Endometrial microvascular endothelial cells (primary cell): ENCODE measurements around the gene PPM1K. TPM values are rescaled to one million over a fixed set of nuclear protein-coding genes. Genes with fewer than 3 reads are reported as not detected.

Source experiments
- in situ Hi-C: cut with HindIII; loops from 2 replicates; pipeline ENCODE4 v1.10.0; 2017; ENCODE audit warnings: low sequenced_read_pairs, low pct_unique_long_range_greater_than_20kb; ENCODE audit errors: inconsistent ontology term
- total RNA-seq: library from RNA; depleted of rRNA; stranded (reverse); fragments of >200 nt; gene quantifications from one replicate; pipeline ENCODE4 v1.2.3, GENCODE V29; 2015; ENCODE audit errors: inconsistent ontology term

Gene PPM1K
- total RNA-seq, 1 donor from 2014 or later, result 4.6 TPM

GRCh38 chr4:88280228-88280795 lies 4.0 kb downstream of the PPM1K start:
- in situ Hi-C loops, result no loop called here

- in situ Hi-C loops, result no loop called here
These were observed 6.6 kb downstream of the PPM1K start for GRCh38 chr4:88277711-88278225.

- in situ Hi-C loops, result no loop called here
These were observed 7.2 kb downstream of the PPM1K start for GRCh38 chr4:88276952-88277710.

- in situ Hi-C loops, result no loop called here
These were observed 8.3 kb downstream of the PPM1K start for GRCh38 chr4:88275949-88276515.

GRCh38 chr4:88275516-88275915 lies 8.8 kb downstream of the PPM1K start:
- in situ Hi-C loops, result no loop called here

- in situ Hi-C loops, result no loop called here
These were observed 15.4 kb downstream of the PPM1K start for GRCh38 chr4:88268913-88269312.

- in situ Hi-C loops, result no loop called here
These were observed 20.0 kb downstream of the PPM1K start for GRCh38 chr4:88264336-88264735.

GRCh38 chr4:88257726-88258125 lies 26.6 kb downstream of the PPM1K start:
- in situ Hi-C loops, result no loop called here

- in situ Hi-C loops, result no loop called here
These were observed 29.2 kb downstream of the PPM1K start for GRCh38 chr4:88255111-88255510.

GRCh38 chr4:88251924-88252323 lies 32.4 kb downstream of the PPM1K start:
- in situ Hi-C loops, result no loop called here

GRCh38 chr4:88247148-88247547 lies 37.2 kb downstream of the PPM1K start:
- in situ Hi-C loops, result loop anchor here (25.0 kb wide), 2 partner anchors 115 to 265 kb away; partner anchors contain the start of gene PYURF

- in situ Hi-C loops, result loop anchor here (25.0 kb wide), 2 partner anchors 116 to 266 kb away; partner anchors contain the start of gene PYURF
These were observed 37.8 kb downstream of the PPM1K start for GRCh38 chr4:88246600-88246999.

- in situ Hi-C loops, result loop anchor here (25.0 kb wide), 2 partner anchors 117 to 267 kb away; partner anchors contain the start of gene PYURF
These were observed 39.4 kb downstream of the PPM1K start for GRCh38 chr4:88244816-88245579.

GRCh38 chr4:88244056-88244455 lies 40.3 kb downstream of the PPM1K start:
- in situ Hi-C loops, result loop anchor here (25.0 kb wide), 2 partner anchors 118 to 268 kb away; partner anchors contain the start of gene PYURF

GRCh38 chr4:88242144-88242543 lies 42.2 kb downstream of the PPM1K start:
- in situ Hi-C loops, result loop anchor here (25.0 kb wide), 2 partner anchors 120 to 270 kb away; partner anchors contain the start of gene PYURF

GRCh38 chr4:88240297-88240714 lies 44.1 kb downstream of the PPM1K start:
- in situ Hi-C loops, result loop anchor here (25.0 kb wide), 2 partner anchors 122 to 272 kb away; partner anchors contain the start of gene PYURF

- in situ Hi-C loops, result loop anchor here (25.0 kb wide), 2 partner anchors 131 to 281 kb away; partner anchors contain the start of gene PYURF
These were observed 53.2 kb downstream of the PPM1K start for GRCh38 chr4:88230969-88231771.

- in situ Hi-C loops, result loop anchor here (25.0 kb wide), 2 partner anchors 132 to 282 kb away; partner anchors contain the start of gene PYURF
These were observed 53.9 kb downstream of the PPM1K start for GRCh38 chr4:88230461-88230891.
